Globus pallidus (tissue), 1 donor: Measurements from ENCODE around the gene VSIG4.
A peak's percentile ranks its signal among the peaks of the same experiment; 100 is the strongest.

Experiments used
- DNase-seq: peaks from one replicate; pipeline ENCODE4 v3.0.0-alpha.2; 2015; ENCODE audit warnings: low spot score

Gene VSIG4

GRCh38 chrX:66023385-66024091 is 16.3 kb downstream of the VSIG4 start:
- DNase-seq: no peak

- DNase-seq: no peak
Observed at GRCh38 chrX:66022632-66023384, 17.1 kb downstream of the VSIG4 start.

GRCh38 chrX:66021765-66022631 is 17.9 kb downstream of the VSIG4 start:
- DNase-seq: no peak

- no peak for DNase-seq
Observed at GRCh38 chrX:66021401-66021764, 18.5 kb downstream of the VSIG4 start.

- DNase-seq: no peak
Observed at GRCh38 chrX:66020631-66021334, 19.1 kb downstream of the VSIG4 start.

GRCh38 chrX:66019974-66020373 is 19.9 kb downstream of the VSIG4 start:
- DNase-seq: no peak

- no peak for DNase-seq
Observed at GRCh38 chrX:66019310-66019652, 20.6 kb downstream of the VSIG4 start.

GRCh38 chrX:66018585-66019309 is 21.1 kb downstream of the VSIG4 start:
- no peak for DNase-seq

GRCh38 chrX:66017659-66018170 is 22.2 kb downstream of the VSIG4 start:
- no peak for DNase-seq

GRCh38 chrX:66016905-66017658 is 22.8 kb downstream of the VSIG4 start:
- no peak for DNase-seq

GRCh38 chrX:66015900-66016689 is 23.8 kb downstream of the VSIG4 start:
- no peak for DNase-seq

- DNase-seq: peak; percentile 52
Observed at GRCh38 chrX:66015152-66015831, 24.6 kb downstream of the VSIG4 start.

- no peak for DNase-seq
Observed at GRCh38 chrX:66014556-66014955, 25.3 kb downstream of the VSIG4 start.

GRCh38 chrX:66014084-66014483 is 25.8 kb downstream of the VSIG4 start:
- no peak for DNase-seq

- DNase-seq: peak; percentile 35
Observed at GRCh38 chrX:66013194-66013816, 26.6 kb downstream of the VSIG4 start.

GRCh38 chrX:66012094-66012534 is 27.8 kb downstream of the VSIG4 start:
- no peak for DNase-seq

GRCh38 chrX:66009231-66009845 is 30.5 kb downstream of the VSIG4 start:
- no peak for DNase-seq

GRCh38 chrX:66008328-66008970 is 31.4 kb downstream of the VSIG4 start:
- no peak for DNase-seq
